ENCODE results near the gene NPFF.
A peak's percentile ranks its signal among the peaks of the same experiment; 100 is the strongest.
"Not testable (repeated sequence)": the region's sequence is repeated elsewhere in the genome, so short reads cannot be mapped to it uniquely, and the experiment has no call there.

The NPFF gene

GRCh38 chr12:53497461-53497860 is 9.8 kb downstream of the NPFF start:
- no peak for DNase-seq (ENCODE audit: extremely low read depth in 1 of 2, low read depth in 1 of 2)

GRCh38 chr12:53496752-53497032 is 10.6 kb downstream of the NPFF start:
- DNase-seq (ENCODE audit: extremely low read depth in 1 of 2, low read depth in 1 of 2), result no peak

- no peak for DNase-seq (ENCODE audit: extremely low read depth in 1 of 2, low read depth in 1 of 2)
Measured at GRCh38 chr12:53495903-53496751, 11.2 kb downstream of the NPFF start.

GRCh38 chr12:53493610-53494391 is 13.5 kb downstream of the NPFF start:
- no peak for DNase-seq (ENCODE audit: extremely low read depth in 1 of 2, low read depth in 1 of 2)

- DNase-seq (ENCODE audit: extremely low read depth in 1 of 2, low read depth in 1 of 2), result peak; percentile 54 to 80
Measured at GRCh38 chr12:53492830-53493609, 14.3 kb downstream of the NPFF start.

DNA sequence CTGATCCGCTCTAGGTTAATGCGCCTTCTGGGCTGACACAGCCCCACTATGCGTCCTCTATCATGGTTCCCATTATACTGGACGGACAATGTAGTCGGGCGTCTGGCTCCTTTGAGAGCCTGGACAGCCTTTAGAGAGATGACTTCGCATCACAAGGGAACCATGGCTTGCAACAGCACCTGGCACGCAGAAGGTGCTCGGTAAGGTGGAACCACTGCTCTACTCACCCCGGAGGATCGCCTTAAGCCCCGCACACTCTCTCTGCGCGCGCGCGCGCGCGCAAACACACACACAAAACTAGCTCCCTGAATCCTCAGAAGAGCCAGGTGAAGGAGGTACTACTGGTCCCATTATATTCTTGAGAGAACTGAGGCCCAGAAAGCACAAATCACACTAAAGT is 15.1 kb downstream of the NPFF start:
- DNase-seq (ENCODE audit: extremely low read depth in 1 of 2, low read depth in 1 of 2), result no peak

- no peak for DNase-seq (ENCODE audit: extremely low read depth in 1 of 2, low read depth in 1 of 2)
Measured at GRCh38 chr12:53489242-53489864, 17.9 kb downstream of the NPFF start.

GRCh38 chr12:53486736-53487487 is 20.4 kb downstream of the NPFF start:
- no peak for DNase-seq (ENCODE audit: extremely low read depth in 1 of 2, low read depth in 1 of 2)

DNA sequence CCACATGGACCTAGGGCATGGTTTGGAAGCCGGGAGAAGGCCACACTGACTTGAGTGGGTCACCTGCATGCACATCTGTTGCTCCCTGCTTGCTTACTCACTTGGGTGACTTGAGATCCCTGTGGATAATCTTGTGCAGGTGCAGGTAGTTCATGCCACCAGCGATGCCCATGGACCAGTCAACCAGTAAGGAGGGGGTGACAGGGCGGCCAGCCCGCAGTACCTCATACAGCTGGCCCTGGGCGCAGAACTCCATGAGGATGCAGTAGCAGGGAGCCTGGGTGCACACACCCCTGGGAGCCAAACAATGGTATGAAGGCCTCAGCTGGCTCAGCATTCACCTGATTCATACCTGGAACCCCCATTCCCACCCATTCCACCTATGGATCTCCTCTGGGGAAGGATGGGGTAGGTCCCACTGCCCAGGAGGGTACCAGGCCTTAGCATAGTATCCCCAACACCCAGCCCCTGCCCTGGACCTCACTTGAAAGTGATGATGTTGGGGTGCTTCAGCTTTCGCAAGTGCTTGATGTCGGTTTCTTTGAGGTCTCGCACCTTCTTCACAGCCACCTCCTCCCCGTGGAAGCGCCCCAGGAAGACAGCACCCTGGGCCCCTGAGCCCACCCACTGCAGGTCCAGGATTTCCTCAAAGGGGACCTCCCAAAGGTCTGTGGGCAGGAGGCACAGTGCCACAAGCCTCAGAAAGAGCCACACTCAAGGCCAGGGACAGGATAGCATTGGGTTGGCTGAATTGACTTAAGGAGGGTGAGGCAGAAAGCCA is 21.1 kb downstream of the NPFF start:
- DNase-seq (ENCODE audit: extremely low read depth in 1 of 2, low read depth in 1 of 2), result no peak

DNA sequence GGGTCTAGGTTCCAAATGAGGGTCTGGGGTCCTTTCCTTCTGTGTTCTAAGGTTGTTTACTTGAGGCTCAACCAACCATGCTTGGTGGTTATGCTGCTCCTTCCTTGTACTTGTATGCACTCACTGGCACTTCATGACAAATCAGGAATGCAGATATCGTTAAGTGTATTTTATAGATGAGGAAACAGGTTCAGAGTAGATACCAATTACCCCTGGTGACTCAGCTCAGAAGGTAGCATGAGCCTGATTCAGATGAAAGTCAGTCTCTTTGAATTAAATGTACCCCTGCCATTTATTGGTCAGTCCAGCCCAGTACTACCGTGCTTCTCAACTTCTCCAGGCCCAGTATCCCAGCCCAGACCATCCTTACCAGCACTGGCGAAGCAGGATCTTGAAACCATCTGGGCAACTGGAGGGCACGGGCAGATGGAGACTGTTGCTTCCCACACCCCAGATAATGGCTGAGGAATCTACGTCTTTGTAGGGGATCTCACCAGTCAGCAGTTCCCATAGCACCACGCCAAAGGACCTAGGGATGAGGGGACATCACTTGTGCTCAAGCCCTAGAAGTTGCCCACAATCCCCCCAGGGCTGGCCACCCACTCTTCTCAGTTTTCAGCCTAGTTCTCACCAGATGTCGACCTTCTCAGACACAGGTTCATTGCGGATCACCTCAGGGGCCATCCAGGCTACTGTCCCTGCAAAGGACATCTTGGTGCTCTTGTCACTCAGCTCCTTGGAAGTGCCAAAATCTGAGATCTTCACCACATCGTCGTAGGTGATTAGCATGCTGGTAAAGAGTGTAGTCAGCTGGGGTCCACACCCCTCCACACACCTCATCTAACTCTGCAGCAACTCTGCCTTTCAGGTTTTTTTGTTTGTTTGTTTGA is 22.4 kb downstream of the NPFF start:
- no peak for DNase-seq (ENCODE audit: extremely low read depth in 1 of 2, low read depth in 1 of 2)

DNA sequence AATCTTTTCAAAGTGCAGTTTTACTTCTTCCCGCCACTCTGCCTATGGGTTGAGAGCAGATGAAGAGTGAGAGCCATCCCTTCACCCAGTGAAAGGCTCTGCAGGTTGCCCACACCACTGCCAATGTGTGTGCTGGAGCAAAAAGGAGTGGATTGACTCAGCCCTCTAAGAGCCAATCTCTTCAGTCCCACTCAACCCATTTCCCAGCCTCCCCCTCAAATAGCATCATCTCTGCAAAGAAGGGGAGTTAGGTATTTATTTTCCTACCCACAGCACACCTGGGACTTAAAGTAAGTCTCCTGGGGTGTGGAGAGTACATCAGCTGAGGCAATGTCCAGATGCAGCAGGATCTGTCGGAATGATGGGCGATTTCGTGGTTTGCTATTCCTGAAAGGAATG is 23.3 kb downstream of the NPFF start:
- no peak for DNase-seq (ENCODE audit: extremely low read depth in 1 of 2, low read depth in 1 of 2)

DNA sequence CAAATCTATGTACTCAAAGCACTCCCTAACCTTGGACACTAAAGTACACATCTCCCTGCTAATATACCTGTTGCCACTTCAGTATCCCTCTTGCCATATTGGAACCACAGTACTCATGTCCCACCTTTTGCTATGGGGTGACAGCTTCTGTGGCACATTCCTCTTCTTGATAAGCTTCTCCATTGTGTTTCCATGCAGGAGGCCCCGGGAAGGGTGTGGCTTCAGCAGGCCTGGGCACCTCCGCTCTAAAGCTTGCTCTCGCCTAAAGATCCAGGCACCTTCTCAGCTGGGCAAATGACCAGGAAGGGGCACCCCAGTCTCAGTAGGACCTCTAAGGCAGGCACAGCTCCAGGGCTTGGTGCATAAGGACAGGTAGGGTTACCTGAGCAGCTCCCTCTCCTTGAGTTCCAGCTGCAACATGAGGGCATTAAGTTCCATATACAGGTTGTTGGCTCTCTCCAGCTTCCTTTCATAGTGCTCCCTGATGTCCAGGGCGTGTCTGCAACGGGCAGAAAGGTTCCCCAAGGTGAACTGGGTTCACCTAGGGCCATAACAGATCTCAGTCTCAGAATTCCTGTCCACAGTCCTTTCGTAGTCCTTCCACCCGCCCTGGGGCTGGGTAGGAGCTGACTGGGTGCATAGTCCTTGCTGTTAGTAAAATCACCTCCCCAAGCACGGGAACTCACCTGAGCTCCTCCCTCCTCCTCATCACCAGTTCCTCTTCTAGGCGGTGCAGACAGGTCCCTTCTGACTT is 23.9 kb downstream of the NPFF start:
- no peak for DNase-seq (ENCODE audit: extremely low read depth in 1 of 2, low read depth in 1 of 2)

GRCh38 chr12:53482626-53483168 is 24.6 kb downstream of the NPFF start:
- DNase-seq (ENCODE audit: extremely low read depth in 1 of 2, low read depth in 1 of 2), result no peak

GRCh38 chr12:53481939-53482586 is 25.2 kb downstream of the NPFF start:
- DNase-seq (ENCODE audit: extremely low read depth in 1 of 2, low read depth in 1 of 2), result no peak

GRCh38 chr12:53481458-53481857 is 25.8 kb downstream of the NPFF start:
- not testable (repeated sequence) for DNase-seq (ENCODE audit: extremely low read depth in 1 of 2, low read depth in 1 of 2)

GRCh38 chr12:53480491-53481442 is 26.5 kb downstream of the NPFF start:
- DNase-seq (ENCODE audit: extremely low read depth in 1 of 2, low read depth in 1 of 2), result no peak

All from activated CD8-positive, alpha-beta memory T cell treated with anti-CD3 and anti-CD28 coated beads for 1 hour (primary cell).